22Rv1 (cell line): ENCODE data around the gene EPHA10.

Experiments used
- ZFX ChIP-seq: fragments of 450-650 bp; IDR thresholded peaks from 2 replicates; pipeline ENCODE4 v1.6.1; 2017; ENCODE audit warnings: antibody characterized with exemption, borderline replicate concordance
- TF ChIP-seq, protein P1 (sequence below): fragments of 450-650 bp; IDR thresholded peaks from 2 replicates; pipeline ENCODE4 v1.5.1; 2017; ENCODE audit warnings: mild to moderate bottlenecking

DNA sequence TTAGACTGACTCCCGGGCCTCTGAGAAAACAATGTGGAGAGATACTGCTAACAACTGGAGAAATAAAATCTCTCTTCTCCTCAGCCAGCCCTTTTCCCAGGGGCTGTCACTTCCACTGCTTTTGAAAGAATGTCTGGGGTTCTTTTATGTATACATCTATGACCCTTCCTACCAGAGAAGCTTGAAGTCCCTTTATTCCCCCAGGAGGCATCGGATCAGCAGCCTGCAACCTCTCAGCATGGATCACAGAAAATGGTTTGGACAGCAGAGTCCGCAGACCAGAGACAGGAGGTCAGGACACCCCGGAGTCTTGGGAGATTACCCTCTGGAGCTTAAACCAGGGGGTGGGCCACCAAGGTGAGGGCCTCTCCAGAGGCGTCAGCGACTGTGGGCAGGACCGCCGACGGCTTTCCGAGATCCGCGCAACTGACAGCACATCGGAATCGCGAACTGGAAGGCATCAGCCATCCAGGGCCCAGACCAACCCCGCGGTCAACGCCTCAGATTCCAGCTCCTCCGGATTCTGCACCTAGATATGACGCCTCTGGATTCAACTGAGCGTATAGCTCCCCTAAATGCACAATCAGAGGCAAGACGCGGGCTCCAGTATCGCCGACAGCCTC, 1.0 kb downstream of the EPHA10 start:
- TF ChIP-seq, protein P1, sequence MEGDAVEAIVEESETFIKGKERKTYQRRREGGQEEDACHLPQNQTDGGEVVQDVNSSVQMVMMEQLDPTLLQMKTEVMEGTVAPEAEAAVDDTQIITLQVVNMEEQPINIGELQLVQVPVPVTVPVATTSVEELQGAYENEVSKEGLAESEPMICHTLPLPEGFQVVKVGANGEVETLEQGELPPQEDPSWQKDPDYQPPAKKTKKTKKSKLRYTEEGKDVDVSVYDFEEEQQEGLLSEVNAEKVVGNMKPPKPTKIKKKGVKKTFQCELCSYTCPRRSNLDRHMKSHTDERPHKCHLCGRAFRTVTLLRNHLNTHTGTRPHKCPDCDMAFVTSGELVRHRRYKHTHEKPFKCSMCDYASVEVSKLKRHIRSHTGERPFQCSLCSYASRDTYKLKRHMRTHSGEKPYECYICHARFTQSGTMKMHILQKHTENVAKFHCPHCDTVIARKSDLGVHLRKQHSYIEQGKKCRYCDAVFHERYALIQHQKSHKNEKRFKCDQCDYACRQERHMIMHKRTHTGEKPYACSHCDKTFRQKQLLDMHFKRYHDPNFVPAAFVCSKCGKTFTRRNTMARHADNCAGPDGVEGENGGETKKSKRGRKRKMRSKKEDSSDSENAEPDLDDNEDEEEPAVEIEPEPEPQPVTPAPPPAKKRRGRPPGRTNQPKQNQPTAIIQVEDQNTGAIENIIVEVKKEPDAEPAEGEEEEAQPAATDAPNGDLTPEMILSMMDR, result no peak
- TF ChIP-seq ZFX, result no peak
